PC-3 (cell line): Measurements from ENCODE around the gene SAMSN1. TPM values are rescaled to one million over a fixed set of nuclear protein-coding genes. Genes with fewer than 3 reads are reported as not detected.

ENCODE experiments used
- ATAC-seq: fragments of 200-7000 bp; cut with Tn5 transposase; 2 replicates; pipeline ENCODE4 v1.9.1; 2020; ENCODE audit warnings: mild to moderate bottlenecking, moderate library complexity
- BruUV-seq: library from RNA; stranded (reverse); fragments of 400-500 nt; replicated peaks from 2 replicates; lab custom pipeline; 2021; lab: Mats Ljungman, UMichigan
- CTCF ChIA-PET: fragments of 300-600 bp; sonication (Branson Sonifier 250); formaldehyde crosslinking; loops from one replicate; lab custom pipeline; 2022; ENCODE audit warnings: antibody characterized with exemption; lab: Charles Lee
- POLR2A ChIA-PET: fragments of 300-600 bp; sonication (Branson Sonifier 250); formaldehyde crosslinking; loops from one replicate; lab custom pipeline; 2022; ENCODE audit warnings: antibody characterized with exemption; ENCODE audit not compliant: unreplicated experiment; lab: Charles Lee
- DNase-seq: peaks from one replicate; pipeline ENCODE4 v3.0.0-alpha.2; 2015
- H2AFZ ChIP-seq: fragments of 300-600 bp; sonication (generic); 2 replicates; pipeline ENCODE4 v1.6.0; 2016; ENCODE audit warnings: antibody characterized with exemption, low read length
- H3F3A ChIP-seq: fragments of 300-600 bp; sonication (generic); one replicate; pipeline ENCODE4 v1.6.0; 2017; ENCODE audit warnings: antibody characterized with exemption, low read length, control low read depth, mild to moderate bottlenecking; ENCODE audit not compliant: unreplicated experiment
- H3K27ac ChIP-seq: fragments of 300-600 bp; sonication (generic); 2 replicates; pipeline ENCODE4 v1.5.1; 2016; ENCODE audit warnings: mild to moderate bottlenecking, low read length
- H3K27me3 ChIP-seq: fragments of 300-600 bp; sonication (generic); 2 replicates; pipeline ENCODE4 v1.6.1; 2016; ENCODE audit warnings: low read length, mixed read lengths
- H3K36me3 ChIP-seq: fragments of 300-600 bp; sonication (generic); 2 replicates; pipeline ENCODE4 v1.6.1; 2016; ENCODE audit warnings: low read depth, mixed run types, low read length, mixed read lengths
- H3K4me1 ChIP-seq: fragments of 300-600 bp; sonication (generic); 2 replicates; pipeline ENCODE4 v1.5.1; 2016; ENCODE audit warnings: low read length; ENCODE audit not compliant: insufficient read depth
- H3K4me2 ChIP-seq: fragments of 300-600 bp; sonication (generic); 2 replicates; pipeline ENCODE4 v1.6.0; 2016; ENCODE audit warnings: low read length
- H3K4me3 ChIP-seq: fragments of 300-600 bp; sonication (generic); 2 replicates; pipeline ENCODE4 v1.5.1; 2016; ENCODE audit warnings: mild to moderate bottlenecking, low read length, mixed read lengths
- H3K79me2 ChIP-seq: fragments of 300-600 bp; sonication (generic); 2 replicates; pipeline ENCODE4 v1.6.1; 2017; ENCODE audit warnings: low read length, mixed read lengths
- H3K9ac ChIP-seq: fragments of 300-600 bp; sonication (generic); 2 replicates; pipeline ENCODE4 v1.6.0; 2016; ENCODE audit warnings: mild to moderate bottlenecking, low read length
- H3K9me2 ChIP-seq: fragments of 300-600 bp; sonication (generic); replicated peaks from 2 replicates; pipeline ENCODE4 v1.6.1; 2016; ENCODE audit warnings: mixed run types, low read length, mixed read lengths
- H3K9me3 ChIP-seq: fragments of 300-600 bp; sonication (generic); 2 replicates; pipeline ENCODE4 v1.6.1; 2016; ENCODE audit warnings: low read length, mixed read lengths
- H4K20me1 ChIP-seq: fragments of 300-600 bp; sonication (generic); 2 replicates; pipeline ENCODE4 v1.6.1; 2016; ENCODE audit warnings: low read length, mixed read lengths
- EZH2 ChIP-seq: fragments of 300-600 bp; sonication (generic); IDR thresholded peaks from one replicate; pipeline ENCODE4 v1.6.1; 2017; ENCODE audit warnings: antibody characterized with exemption, mild to moderate bottlenecking, low read length; ENCODE audit not compliant: unreplicated experiment
- EZH2phosphoT487 ChIP-seq: fragments of 300-600 bp; sonication (generic); IDR thresholded peaks from 2 replicates; pipeline ENCODE4 v1.6.1; 2018; ENCODE audit warnings: mild to moderate bottlenecking, antibody characterized with exemption, low read length, borderline replicate concordance
- intact Hi-C: fragments of 100-400 bp; cut with micrococcal nuclease; formaldehyde crosslinking; loops from 2 replicates; pipeline ENCODE4 v1.9.0; 2023
- total RNA-seq: library from RNA; depleted of rRNA; stranded (reverse); fragments of >200 nt; gene quantifications from 2 replicates; pipeline ENCODE4 v1.2.3, GENCODE V29; 2014
- TF ChIP-seq, protein P1 (sequence below): fragments of 300-600 bp; sonication (generic); conservative IDR thresholded peaks from 2 replicates; pipeline ENCODE4 v1.5.1; 2017; ENCODE audit warnings: antibody characterized with exemption, low read depth, mild to moderate bottlenecking, low read length

SAMSN1 gene
- total RNA-seq, 1 experiment from 2014 or later, result not detected

DNA sequence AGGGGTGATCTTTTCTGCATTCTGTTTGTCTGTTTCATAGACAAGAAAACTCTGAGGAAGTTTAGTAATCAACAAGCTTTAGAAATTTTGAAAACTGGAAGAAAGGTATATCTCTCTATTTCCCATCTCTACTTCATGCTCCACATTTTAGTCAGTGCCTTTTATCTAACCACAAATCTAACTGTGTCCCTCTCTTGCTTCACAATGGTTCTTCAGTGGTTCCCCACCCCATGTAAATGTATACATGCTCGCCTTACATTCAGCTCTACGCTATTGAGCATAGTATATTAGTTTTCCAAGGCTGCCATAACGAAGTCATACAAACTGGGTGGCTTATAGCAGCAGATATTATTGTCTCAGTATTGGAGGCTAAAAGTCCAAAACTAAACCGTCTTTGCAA is 14.4 kb upstream of the SAMSN1 start:
- intact Hi-C loops, result no loop called here
- no peaks in the 10 kb centered on the region for H3K79me2 ChIP-seq
- no peaks in the 10 kb centered on the region for H3K4me1 ChIP-seq
- no peak overlapping the region for H2AFZ ChIP-seq
- no peaks in the 10 kb centered on the region for H3F3A ChIP-seq
- H3K36me3 ChIP-seq, result no peaks in the 10 kb centered on the region
- no peaks in the 10 kb centered on the region for H3K9me2 ChIP-seq
- ATAC-seq (no peak), DNase-seq (no peak)
- H3K4me2 ChIP-seq, result no peak overlapping the region
- CTCF ChIA-PET, result no interaction called here
- TF ChIP-seq, protein P1, sequence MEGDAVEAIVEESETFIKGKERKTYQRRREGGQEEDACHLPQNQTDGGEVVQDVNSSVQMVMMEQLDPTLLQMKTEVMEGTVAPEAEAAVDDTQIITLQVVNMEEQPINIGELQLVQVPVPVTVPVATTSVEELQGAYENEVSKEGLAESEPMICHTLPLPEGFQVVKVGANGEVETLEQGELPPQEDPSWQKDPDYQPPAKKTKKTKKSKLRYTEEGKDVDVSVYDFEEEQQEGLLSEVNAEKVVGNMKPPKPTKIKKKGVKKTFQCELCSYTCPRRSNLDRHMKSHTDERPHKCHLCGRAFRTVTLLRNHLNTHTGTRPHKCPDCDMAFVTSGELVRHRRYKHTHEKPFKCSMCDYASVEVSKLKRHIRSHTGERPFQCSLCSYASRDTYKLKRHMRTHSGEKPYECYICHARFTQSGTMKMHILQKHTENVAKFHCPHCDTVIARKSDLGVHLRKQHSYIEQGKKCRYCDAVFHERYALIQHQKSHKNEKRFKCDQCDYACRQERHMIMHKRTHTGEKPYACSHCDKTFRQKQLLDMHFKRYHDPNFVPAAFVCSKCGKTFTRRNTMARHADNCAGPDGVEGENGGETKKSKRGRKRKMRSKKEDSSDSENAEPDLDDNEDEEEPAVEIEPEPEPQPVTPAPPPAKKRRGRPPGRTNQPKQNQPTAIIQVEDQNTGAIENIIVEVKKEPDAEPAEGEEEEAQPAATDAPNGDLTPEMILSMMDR, result no peak
- no peak for TF ChIP-seq EZH2phosphoT487
- no peak for TF ChIP-seq EZH2
- no peak overlapping the region for H3K4me3 ChIP-seq
- peaks cover 5% of the 10 kb centered on the region; the same call in 1 of the 2 replicates for H3K9me3 ChIP-seq
- BruUV-seq, result no TSS peak
- no peaks in the 10 kb centered on the region for H3K27me3 ChIP-seq
- H3K27ac ChIP-seq, result no peak overlapping the region
- H4K20me1 ChIP-seq, result no peaks in the 10 kb centered on the region
- H3K9ac ChIP-seq, result no peak overlapping the region
- POLR2A ChIA-PET, result no interaction called here

DNA sequence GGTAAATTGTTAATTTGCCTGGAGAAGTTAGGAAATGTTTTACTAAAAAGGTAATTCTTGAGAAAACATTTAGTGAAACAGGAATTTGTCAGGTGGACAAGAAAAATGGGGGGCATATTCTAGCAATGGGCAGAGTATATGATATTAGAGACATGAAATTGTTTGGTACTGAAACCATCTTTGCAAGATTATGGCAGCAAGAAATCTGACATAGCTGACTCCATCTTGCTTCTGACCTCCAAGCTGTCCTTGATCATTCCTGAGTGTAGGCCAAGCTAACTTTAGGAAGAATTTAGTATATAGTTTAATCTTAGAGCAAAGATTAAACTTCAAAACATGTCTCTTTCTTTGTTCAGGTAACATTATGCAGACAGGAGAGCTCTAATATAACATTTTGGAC is 14.0 kb upstream of the SAMSN1 start:
- no peaks in the 10 kb centered on the region for H3K27me3 ChIP-seq
- no peak for DNase-seq
- no peaks in the 10 kb centered on the region for H4K20me1 ChIP-seq
- H3K27ac ChIP-seq, result no peak overlapping the region
- ChIA-PET POLR2A (no interaction called here), CTCF (no interaction called here)
- H3K4me2 ChIP-seq, result no peak overlapping the region
- H3K9me3 ChIP-seq, result peaks cover 5% of the 10 kb centered on the region; the same call in 1 of the 2 replicates
- ATAC-seq, result no peak
- H2AFZ ChIP-seq, result no peak overlapping the region
- H3K36me3 ChIP-seq, result no peaks in the 10 kb centered on the region
- H3K9ac ChIP-seq, result no peak overlapping the region
- no peaks in the 10 kb centered on the region for H3F3A ChIP-seq
- intact Hi-C loops, result no loop called here
- BruUV-seq, result no TSS peak
- TF ChIP-seq EZH2 (no peak), EZH2phosphoT487 (no peak)
- TF ChIP-seq, protein P1, result no peak
- H3K4me3 ChIP-seq, result no peak overlapping the region
- H3K4me1 ChIP-seq, result no peaks in the 10 kb centered on the region
- H3K9me2 ChIP-seq, result no peaks in the 10 kb centered on the region
- H3K79me2 ChIP-seq, result no peaks in the 10 kb centered on the region

DNA sequence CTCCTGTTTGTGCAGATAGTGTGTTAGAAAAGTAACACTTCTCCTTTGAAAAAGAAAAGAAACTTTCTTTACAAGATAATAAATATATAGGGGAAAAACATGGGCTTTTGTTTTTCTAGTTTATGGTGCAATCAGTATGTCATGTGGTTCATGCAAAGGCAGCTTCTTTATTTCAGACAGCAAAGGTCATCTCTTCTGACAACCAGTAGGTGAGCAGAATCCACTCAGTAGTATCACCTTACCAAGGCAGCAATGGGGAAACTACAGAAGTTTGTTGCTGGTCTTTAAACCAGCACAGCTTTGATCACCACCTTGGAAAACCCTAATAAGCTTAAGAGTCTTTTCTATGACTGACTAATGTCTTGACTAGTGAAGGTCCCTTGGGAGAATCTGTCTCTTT is 13.0 kb upstream of the SAMSN1 start:
- Histone ChIP-seq H3K27me3 (no peaks in the 10 kb centered on the region), H3K4me3 (no peak overlapping the region), H2AFZ (no peak overlapping the region), H3K9me3 (peaks cover 5% of the 10 kb centered on the region; the same call in 1 of the 2 replicates), H3K79me2 (no peaks in the 10 kb centered on the region), H3K4me1 (no peaks in the 10 kb centered on the region), H3K36me3 (no peaks in the 10 kb centered on the region), H4K20me1 (no peaks in the 10 kb centered on the region), H3K9me2 (no peaks in the 10 kb centered on the region), H3K4me2 (no peak overlapping the region), H3K27ac (no peak overlapping the region), H3F3A (no peaks in the 10 kb centered on the region), H3K9ac (no peak overlapping the region)
- no TSS peak for BruUV-seq
- DNase-seq, result no peak
- TF ChIP-seq EZH2, result no peak
- TF ChIP-seq EZH2phosphoT487, result no peak
- TF ChIP-seq, protein P1, result no peak
- CTCF ChIA-PET, result no interaction called here
- POLR2A ChIA-PET, result no interaction called here
- no peak for ATAC-seq
- intact Hi-C loops, result no loop called here
